NCI-H2196 (cell line): Measurements from ENCODE around the gene C16orf92.
A peak's percentile ranks its signal among the peaks of the same experiment; 100 is the strongest.

Experiments used
- DNase-seq: peaks from one replicate; lab custom pipeline; 2025; ENCODE audit not compliant: unreplicated experiment; lab: John Stamatoyannopoulos, UW

Gene C16orf92, protein sequence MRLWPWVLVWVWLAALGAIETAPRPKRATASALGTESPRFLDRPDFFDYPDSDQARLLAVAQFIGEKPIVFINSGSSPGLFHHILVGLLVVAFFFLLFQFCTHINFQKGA

DNA sequence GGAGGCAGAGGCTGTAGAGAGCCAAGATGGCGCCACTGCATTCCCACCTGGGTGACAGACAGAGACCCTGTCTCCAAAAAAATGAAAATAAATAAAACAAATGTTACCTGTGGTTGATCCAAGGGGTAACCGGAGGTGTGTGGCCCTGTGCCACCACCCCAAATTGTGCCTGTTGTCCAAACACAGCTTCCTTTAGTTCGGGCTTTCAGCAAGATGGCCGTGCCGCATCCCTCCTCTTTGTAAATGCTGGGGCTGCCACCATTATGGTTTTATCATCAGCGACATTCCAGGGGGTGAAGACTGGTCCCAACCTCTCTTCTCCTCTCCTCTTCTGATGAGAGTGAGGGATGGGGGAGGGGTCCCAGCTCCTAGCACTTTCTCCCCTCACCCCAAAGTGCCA, at the start of gene C16orf92:
Gene C16orf92 (plus strand): TSS at position 312 of the 400 bp plus-strand sequence. CDS start 143 bp downstream, outside the sequence.
- no peak for DNase-seq

DNA sequence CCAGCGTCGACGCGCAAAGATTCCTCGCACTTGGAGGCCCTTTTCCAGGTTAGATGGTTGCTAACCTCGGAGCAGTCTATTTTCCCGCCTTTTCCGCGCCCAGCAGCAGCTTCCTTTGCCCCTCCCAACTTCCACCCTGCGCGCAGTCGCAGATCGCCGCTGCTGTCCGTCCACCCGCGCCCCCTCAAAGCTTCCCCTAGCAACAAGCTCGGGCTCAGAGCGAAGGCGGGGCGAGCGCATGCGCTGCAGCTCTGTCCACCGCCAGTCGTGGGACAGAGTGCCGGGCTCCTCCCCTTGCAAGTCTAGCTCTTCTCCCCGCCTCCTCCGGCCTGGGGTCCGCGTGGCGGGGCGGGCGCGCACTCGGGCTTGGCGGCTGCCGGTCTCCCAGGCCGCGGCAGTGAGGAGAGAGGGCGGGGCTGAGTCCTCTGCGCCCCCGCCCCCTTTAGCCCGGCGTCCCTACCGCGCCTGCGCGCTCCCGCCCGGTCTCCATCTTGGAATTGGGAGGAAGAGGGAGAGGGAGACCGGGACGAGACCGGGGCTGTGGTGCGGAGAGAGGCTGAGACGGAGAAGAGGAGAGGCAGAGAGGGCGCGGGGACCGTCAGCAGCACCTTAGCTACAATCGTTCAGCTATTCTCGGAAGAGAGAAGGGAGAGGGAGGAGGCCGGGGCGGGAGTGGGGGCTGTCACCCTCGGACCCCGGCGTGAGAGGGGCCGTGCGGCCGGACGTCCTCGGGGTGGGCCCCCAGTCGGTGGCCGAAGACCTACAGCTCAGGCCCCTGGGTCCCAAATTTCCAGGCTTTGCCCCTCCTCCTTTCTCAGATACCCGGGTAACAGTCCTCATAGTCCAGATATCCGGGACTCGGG, 49.4 kb upstream of the C16orf92 start, which contains the start of gene TAOK2:
Gene TAOK2 (plus strand): TSS at position 485 of the 863 bp plus-strand sequence. CDS start 3,905 bp downstream, outside the sequence.
- peak; percentile 99 for DNase-seq

DNA sequence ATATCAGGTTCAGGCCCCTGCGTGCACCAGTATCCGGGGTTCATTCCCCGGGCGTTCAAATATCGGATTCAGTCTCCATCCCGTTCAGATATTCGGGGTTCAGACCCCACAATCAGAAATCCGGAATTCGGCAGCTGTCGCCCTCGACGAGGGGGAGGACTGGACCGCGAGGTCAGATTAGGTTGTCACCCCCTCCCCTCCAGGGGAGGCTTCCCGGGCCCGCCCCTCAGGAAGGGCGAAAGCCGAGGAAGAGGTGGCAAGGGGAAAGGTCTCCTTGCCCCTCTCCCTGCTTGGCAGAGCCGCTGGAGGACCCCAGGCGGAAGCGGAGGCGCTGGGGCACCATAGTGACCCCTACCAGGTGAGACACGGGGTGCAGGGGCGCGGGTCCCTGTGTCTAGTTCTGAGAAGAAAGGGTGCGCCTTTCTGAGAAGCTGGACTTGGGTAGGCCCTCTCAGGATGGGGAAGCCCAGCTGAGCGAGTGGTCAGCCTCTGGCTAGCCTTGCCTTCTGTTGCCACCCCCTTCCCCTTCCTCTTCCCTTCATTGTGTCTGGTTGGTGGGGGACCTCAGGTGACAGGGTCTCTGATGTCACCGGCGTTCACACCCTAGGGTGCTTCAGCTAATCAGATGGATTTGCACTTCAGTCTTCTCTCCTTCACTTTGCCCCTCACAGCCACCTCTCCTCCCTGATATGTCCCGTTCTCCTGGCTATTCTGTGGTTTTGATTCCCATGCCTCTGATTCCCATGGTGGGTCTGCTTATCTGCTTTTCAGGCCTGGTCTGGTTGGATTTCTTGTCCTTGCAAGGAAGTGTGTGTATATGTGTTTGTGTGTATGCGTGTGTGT, 48.5 kb upstream of the C16orf92 start:
- no peak for DNase-seq

DNA sequence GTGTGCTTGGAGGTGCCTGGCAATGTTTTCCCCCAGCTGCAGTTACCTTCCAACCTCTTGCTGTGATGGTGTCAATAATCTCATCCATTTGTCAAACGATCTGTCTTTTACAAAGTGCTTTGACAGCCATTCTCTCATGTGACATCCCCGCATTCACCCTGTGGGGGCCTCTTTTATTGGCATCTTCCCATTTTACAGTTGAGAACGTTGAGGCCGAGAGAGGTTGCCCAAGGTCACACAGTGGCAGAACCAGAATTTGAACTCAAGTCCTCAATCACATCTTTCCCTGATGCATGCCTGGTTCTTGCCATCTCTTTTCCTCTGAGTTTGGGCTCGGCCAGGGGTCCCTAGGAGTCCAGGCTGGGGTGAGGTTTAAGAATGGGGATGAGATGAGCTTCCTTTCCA, 47.9 kb upstream of the C16orf92 start:
- no peak for DNase-seq

DNA sequence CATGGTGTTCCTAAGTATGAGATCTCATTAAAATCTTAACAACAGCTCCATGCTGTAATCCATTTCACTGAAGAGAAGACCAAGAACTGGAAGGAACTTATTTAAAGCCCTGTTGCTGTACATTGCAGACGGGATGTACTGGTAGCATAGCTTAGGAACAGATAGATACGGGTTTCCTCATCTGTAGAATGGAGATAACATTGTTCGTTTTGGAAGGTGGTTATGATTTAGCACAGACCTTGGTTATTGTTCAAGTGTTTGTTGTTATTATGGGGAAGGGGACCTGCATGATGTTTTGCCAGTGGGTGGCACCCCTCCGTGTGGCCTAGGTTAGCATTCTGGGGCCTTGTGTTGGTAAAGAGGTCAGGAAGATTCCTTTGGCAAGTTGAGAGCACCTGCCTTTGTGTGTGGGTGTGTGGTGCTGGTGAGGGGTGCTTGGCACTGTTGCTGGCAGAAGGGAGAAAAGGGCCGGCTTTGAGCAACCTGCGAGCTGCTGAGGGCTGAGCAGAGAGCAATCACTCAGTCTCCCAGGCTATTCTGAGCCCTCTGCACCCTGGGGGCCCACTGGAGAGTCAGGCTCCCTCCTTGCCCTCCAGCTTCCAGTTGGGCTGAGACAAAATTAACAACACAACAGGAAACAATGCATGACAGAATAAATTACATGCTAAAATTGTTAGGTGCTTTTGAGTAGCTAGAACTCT, 47.0 kb upstream of the C16orf92 start:
- no peak for DNase-seq

DNA sequence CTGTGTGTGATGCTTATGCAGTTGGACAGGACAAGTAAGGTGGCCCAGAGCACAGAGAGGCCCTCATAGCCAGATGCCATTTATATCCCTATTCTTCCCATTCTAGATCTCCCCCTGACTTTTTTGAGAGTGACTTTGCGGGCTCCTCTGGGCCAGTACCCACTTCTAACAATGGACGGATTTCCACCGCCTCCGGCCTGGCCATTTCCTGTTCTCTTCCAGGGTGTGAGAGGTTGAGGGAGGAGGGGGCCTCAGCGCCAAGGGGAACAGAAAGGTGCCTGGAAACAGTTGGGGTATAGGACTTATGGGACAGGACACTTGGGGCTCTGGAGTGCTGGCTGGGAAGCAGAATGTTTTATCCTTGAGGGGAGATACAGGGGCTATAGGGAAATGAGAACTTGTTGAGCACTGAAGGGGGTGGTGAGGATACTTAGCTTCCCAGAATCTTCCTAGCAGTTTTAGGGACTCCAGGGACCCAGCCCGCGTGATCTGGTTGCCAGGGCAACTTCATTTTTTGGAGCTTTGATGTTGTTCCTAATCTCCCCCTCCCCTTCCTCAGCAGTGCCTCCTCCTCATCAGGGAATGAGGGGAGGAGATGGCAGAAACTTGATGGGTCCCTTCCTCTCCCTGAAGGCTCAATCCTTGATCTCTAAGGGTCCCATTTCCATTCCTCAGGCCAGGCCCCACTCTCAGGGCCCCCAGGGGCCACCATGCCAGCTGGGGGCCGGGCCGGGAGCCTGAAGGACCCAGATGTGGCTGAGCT, 45.8 kb upstream of the C16orf92 start:
- DNase-seq: no peak

DNA sequence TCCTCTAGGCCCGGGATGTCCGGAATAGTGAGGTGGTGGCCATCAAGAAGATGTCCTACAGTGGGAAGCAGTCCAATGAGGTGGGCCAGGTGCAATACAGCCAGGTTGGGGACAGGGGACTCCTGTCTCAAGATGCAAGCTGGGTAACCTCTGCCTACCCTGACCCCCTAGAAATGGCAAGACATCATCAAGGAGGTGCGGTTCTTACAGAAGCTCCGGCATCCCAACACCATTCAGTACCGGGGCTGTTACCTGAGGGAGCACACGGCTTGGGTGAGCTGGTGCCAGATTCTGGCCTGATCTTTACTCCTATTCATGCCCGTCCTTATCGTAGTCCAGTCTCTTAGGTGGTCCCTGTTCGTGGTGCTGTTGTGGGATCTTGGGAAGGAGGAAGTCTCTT, 44.9 kb upstream of the C16orf92 start:
- DNase-seq: no peak

DNA sequence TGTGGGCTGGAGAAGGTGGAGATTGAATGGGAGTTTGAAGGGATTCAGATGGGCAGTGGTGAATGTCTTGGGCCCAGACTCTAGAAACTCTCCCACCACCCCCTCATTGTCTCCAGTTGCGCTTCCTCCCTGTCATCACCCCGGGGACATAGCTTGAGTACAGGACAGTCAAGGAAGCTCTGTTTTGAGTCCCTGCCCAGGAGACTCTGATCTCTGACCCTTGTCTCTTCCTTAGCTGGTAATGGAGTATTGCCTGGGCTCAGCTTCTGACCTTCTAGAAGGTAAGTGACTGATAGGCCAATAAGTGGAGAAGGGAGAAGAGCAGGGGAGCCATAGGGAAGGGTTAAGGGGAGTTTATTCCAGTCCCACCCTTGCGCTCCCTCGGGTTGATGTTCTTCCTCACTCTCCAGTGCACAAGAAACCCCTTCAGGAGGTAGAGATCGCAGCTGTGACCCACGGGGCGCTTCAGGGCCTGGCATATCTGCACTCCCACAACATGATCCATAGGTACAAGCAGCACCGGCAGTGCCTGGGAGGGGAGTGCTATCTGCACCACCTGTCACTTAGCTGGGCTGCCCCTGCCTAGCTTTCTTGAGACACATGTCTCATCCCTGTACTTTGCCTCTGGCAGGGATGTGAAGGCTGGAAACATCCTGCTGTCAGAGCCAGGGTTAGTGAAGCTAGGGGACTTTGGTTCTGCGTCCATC, 44.3 kb upstream of the C16orf92 start:
- no peak for DNase-seq

DNA sequence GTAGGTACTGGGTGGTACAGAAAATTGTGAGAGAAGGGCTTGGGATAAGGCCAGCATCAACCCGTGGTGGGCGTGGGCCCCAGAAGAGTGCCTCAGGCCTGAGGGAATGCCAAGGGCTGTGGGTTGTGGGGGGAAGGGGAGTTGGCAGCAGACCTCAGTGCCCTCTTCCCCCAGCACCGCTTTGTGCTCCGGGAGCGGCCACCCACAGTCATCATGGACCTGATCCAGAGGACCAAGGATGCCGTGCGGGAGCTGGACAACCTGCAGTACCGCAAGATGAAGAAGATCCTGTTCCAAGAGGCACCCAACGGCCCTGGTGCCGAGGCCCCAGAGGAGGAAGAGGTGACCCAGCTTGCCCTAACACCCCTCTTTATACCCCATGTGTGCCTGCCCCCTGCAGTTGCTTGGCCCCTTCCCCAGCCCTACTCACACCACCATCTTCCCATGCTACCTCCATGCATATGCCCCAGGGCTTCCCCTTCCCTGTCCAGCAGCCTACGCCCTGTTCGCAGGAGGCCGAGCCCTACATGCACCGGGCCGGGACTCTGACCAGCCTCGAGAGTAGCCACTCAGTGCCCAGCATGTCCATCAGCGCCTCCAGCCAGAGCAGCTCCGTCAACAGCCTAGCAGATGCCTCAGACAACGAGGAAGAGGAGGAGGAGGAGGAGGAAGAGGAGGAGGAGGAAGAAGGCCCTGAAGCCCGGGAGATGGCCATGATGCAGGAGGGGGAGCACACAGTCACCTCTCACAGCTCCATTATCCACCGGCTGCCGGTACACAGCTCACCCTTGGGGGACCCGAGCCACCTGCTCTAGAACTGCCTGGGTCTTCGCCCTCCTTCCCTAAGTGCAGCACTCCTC, 40.2 kb upstream of the C16orf92 start:
- no peak for DNase-seq

DNA sequence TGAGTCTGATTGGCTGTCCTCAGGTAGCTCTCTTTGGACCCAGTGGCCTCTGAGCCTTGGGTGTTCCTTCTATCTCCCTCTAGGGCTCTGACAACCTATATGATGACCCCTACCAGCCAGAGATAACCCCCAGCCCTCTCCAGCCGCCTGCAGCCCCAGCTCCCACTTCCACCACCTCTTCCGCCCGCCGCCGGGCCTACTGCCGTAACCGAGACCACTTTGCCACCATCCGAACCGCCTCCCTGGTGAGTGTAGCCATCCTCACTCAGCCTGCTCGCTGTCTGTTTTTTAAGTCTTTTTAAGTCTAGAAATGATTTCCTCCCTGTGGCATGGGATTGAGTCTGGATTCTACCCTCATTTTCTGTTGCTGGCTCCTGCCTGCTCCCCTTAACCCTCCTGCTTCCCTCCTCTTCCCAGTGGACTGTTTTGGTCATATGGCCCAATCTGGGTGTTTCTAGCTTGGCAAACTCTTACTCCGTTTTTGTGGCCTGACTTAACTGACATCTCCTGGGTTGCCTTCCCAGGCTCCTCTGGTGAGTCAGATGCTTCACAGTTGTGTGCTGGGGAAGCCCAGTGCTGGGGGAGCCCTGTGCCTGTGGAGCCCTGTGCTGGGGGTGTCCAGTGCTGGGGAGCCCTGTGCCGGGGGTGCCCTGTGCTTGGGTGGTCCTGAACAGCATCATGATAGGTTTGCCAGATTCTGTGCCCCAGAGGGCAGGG, 39.4 kb upstream of the C16orf92 start:
- DNase-seq: no peak

DNA sequence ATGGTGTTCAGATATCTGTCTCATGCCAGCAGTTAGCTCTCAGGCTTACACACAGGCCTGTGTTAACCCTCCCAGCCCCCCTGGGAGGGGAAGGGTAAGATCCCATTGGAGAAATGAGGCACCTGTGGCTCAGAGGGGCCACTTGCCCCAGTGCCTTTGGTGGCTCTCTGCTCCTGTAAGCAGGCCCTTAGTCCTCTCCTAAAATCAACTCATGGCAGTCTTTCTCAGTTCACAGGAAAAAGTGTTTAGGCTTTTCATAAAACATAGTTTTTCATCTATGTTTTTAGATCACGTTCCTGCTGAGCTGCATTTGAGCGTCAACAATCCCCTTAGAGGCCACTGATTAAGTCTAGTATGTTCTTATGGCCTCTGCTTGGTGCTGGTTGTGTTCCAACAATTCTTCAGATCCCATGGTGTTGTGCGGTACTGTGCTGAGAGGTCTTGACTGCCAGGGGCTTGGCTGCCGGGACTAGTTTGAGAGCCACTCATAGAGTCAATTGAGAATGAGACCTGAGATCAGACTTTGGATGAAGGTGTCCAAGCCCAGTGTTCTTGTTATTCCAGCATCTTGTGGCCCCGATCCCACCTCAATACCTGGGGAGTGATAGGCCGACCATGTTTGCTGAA, 38.7 kb upstream of the C16orf92 start:
- DNase-seq: no peak

DNA sequence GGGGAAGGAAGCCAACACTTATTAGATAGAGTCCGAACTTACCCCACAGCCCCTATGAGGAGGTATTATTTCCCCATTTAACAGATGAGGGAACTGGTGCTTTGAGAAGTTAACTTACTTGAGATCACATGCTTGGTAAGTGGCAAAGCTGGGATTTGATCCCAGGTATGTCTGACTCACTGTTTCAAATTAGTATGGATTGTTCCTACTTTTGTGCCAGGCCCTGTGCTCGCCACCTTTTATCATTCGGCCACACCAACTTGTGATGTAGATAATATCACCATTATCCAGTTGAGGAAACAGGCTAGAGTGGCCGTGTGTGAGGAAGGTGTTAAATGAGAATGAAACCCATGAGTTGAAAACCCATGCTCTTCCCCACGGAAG, 38.2 kb upstream of the C16orf92 start:
- DNase-seq: no peak

DNA sequence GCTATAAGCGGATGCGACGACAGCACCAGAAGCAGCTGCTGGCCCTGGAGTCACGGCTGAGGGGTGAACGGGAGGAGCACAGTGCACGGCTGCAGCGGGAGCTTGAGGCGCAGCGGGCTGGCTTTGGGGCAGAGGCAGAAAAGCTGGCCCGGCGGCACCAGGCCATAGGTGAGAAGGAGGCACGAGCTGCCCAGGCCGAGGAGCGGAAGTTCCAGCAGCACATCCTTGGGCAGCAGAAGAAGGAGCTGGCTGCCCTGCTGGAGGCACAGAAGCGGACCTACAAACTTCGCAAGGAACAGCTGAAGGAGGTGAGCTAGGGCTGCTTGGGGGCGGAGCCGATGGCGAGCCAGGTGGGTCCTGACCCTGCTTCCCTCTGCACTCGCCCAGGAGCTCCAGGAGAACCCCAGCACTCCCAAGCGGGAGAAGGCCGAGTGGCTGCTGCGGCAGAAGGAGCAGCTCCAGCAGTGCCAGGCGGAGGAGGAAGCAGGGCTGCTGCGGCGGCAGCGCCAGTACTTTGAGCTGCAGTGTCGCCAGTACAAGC, 37.7 kb upstream of the C16orf92 start:
- DNase-seq: no peak

DNA sequence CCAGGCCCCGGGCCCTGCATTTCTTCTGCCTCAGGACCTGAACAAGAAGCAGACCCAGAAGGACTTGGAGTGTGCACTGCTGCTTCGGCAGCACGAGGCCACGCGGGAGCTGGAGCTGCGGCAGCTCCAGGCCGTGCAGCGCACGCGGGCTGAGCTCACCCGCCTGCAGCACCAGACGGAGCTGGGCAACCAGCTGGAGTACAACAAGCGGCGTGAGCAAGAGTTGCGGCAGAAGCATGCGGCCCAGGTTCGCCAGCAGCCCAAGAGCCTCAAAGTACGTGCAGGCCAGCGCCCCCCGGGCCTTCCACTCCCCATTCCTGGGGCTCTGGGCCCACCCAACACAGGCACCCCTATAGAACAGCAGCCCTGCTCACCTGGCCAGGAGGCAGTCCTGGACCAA, 36.8 kb upstream of the C16orf92 start:
- no peak for DNase-seq

DNA sequence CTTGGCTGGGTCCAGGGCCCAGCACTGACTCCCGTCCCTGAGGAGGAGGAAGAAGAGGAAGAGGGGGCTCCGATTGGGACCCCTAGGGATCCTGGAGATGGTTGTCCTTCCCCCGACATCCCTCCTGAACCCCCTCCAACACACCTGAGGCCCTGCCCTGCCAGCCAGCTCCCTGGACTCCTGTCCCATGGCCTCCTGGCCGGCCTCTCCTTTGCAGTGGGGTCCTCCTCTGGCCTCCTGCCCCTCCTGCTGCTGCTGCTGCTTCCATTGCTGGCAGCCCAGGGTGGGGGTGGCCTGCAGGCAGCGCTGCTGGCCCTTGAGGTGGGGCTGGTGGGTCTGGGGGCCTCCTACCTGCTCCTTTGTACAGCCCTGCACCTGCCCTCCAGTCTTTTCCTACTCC, 36.1 kb upstream of the C16orf92 start:
- DNase-seq: no peak

DNA sequence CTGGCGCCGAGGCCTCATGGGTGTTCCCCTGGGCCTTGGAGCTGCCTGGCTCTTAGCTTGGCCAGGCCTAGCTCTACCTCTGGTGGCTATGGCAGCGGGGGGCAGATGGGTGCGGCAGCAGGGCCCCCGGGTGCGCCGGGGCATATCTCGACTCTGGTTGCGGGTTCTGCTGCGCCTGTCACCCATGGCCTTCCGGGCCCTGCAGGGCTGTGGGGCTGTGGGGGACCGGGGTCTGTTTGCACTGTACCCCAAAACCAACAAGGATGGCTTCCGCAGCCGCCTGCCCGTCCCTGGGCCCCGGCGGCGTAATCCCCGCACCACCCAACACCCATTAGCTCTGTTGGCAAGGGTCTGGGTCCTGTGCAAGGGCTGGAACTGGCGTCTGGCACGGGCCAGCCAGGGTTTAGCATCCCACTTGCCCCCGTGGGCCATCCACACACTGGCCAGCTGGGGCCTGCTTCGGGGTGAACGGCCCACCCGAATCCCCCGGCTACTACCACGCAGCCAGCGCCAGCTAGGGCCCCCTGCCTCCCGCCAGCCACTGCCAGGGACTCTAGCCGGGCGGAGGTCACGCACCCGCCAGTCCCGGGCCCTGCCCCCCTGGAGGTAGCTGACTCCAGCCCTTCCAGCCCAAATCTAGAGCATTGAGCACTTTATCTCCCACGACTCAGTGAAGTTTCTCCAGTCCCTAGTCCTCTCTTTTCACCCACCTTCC, 35.5 kb upstream of the C16orf92 start:
- DNase-seq: no peak
